Measurements from ENCODE around the gene VIM.
A peak's percentile ranks its signal among the peaks of the same experiment; 100 is the strongest.

VIM gene

DNA sequence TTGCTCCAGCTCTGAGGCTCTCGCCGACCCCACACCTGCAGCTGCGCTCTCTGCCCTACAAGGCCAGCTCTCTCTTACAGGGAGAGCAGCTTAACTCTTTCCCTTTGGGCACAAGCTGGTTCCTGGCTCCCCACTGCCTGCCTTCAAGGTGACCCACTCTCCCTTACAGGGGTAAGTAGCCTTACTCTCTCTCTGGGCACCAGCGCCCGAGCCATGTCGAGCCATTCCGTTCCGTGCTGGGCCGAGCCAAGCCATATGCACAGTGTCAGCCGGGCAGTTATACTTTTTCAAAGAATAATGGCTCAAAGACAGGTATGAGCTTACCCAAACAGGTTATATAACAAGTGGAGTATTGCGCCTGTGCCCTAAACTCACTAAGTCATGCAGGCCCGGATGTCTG, 44.6 kb downstream of the VIM start:
- ChIA-PET CTCF (interaction anchor here (0.6 to 1.4 kb wide), 3 partner anchors 16 to 179 kb away, joined by 3 to 7 read pairs (median 6); no protein-coding TSS in a partner anchor), POLR2A (no interaction called here)
- Histone ChIP-seq H3K36me3 (ENCODE audit: control insufficient read depth in 2 of 2, insufficient read depth in 1 of 2, low read length in 2 of 2) (no peaks in the 10 kb centered on the region), H3K4me3 (ENCODE audit: low read depth, low read length) (no peak overlapping the region), H3K27ac (ENCODE audit: extremely low read depth, low read depth, low read length) (no peak overlapping the region), H3K9me3 (ENCODE audit: control insufficient read depth, insufficient read depth, low read depth, low read length) (no peaks in the 10 kb centered on the region), H3K4me1 (ENCODE audit: control insufficient read depth, insufficient read depth, low read length) (no peaks in the 10 kb centered on the region)
- TF ChIP-seq, protein P1, sequence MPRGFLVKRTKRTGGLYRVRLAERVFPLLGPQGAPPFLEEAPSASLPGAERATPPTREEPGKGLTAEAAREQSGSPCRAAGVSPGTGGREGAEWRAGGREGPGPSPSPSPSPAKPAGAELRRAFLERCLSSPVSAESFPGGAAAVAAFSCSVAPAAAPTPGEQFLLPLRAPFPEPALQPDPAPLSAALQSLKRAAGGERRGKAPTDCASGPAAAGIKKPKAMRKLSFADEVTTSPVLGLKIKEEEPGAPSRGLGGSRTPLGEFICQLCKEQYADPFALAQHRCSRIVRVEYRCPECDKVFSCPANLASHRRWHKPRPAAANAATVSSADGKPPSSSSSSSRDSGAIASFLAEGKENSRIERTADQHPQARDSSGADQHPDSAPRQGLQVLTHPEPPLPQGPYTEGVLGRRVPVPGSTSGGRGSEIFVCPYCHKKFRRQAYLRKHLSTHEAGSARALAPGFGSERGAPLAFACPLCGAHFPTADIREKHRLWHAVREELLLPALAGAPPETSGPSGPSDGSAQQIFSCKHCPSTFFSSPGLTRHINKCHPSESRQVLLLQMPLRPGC (tag by site-specific recombination; IDR thresholded peaks at IDR 0.05), result no peak
- TF ChIP-seq, protein P2, sequence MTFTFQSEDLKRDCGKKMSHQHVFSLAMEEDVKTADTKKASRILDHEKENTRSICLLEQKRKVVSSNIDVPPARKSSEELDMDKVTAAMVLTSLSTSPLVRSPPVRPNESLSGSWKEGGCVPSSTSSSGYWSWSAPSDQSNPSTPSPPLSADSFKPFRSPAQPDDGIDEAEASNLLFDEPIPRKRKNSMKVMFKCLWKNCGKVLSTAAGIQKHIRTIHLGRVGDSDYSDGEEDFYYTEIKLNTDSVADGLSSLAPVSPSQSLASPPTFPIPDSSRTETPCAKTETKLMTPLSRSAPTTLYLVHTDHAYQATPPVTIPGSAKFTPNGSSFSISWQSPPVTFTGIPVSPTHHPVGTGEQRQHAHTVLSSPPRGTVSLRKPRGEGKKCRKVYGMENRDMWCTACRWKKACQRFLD (tag by site-specific recombination; IDR thresholded peaks at IDR 0.05), result no peak
- TF ChIP-seq ZNF223 (tag by site-specific recombination; IDR thresholded peaks at IDR 0.05), result no peak
- no peak for TF ChIP-seq ZNF48 (tag by site-specific recombination; IDR thresholded peaks at IDR 0.05)
- TF ChIP-seq HOXA7 (CRISPR knock-in tag; IDR thresholded peaks at IDR 0.05; ENCODE audit: borderline replicate concordance), result no peak
- TF ChIP-seq ZNF302 (tag by site-specific recombination; IDR thresholded peaks at IDR 0.05; ENCODE audit: low read depth), result no peak
- TF ChIP-seq ZNF843 (tag by site-specific recombination; IDR thresholded peaks at IDR 0.05), result no peak
- TF ChIP-seq ZNF335 (tag by site-specific recombination; conservative IDR thresholded peaks at IDR 0.05), result no peak
- no peak for TF ChIP-seq ZNF157 (tag by site-specific recombination; IDR thresholded peaks at IDR 0.05)
- no peak for TF ChIP-seq IKZF3 (tag by site-specific recombination; IDR thresholded peaks at IDR 0.05)
- no peak for TF ChIP-seq ZNF677 (tag by site-specific recombination; IDR thresholded peaks at IDR 0.05)
- no peak for TF ChIP-seq HOXD13 (CRISPR knock-in tag; IDR thresholded peaks at IDR 0.05; ENCODE audit: borderline replicate concordance)
- TF ChIP-seq, protein P3, sequence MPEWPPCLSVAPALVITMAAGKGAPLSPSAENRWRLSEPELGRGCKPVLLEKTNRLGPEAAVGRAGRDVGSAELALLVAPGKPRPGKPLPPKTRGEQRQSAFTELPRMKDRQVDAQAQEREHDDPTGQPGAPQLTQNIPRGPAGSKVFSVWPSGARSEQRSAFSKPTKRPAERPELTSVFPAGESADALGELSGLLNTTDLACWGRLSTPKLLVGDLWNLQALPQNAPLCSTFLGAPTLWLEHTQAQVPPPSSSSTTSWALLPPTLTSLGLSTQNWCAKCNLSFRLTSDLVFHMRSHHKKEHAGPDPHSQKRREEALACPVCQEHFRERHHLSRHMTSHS (tag by site-specific recombination; IDR thresholded peaks at IDR 0.05), result no peak
- TF ChIP-seq ZNF10 (tag by site-specific recombination; IDR thresholded peaks at IDR 0.05), result no peak
- no peak for TF ChIP-seq ZNF600 (tag by site-specific recombination; IDR thresholded peaks at IDR 0.05)
- TF ChIP-seq ZNF174 (tag by site-specific recombination; IDR thresholded peaks at IDR 0.05), result no peak
- no peak for TF ChIP-seq ZNF146 (tag by site-specific recombination; IDR thresholded peaks at IDR 0.05)

DNA sequence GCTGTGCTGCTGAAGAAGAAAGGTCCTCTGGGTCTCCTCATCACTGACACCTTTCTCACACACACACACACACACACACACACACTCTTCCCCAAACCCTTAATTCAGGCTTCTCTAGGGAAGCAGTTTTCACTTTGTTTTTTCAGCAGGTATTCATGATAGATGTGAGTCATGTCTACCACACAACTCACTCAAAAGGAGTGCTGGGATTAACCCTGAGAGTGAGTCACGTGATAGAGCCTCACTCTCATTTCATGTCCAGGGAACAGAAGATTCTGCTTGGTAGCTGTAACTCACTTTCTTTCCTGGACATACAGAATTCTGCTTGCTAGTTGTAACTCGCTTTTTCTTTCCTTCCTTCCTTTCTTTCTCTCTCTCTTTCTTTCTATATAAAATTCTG, 45.4 kb downstream of the VIM start:
- Histone ChIP-seq H3K36me3 (ENCODE audit: control insufficient read depth in 2 of 2, insufficient read depth in 1 of 2, low read length in 2 of 2) (no peaks in the 10 kb centered on the region), H3K27ac (ENCODE audit: extremely low read depth, low read depth, low read length) (no peak overlapping the region), H3K4me3 (ENCODE audit: low read depth, low read length) (no peak overlapping the region), H3K9me3 (ENCODE audit: control insufficient read depth, insufficient read depth, low read depth, low read length) (no peaks in the 10 kb centered on the region), H3K4me1 (ENCODE audit: control insufficient read depth, insufficient read depth, low read length) (no peaks in the 10 kb centered on the region)
- POLR2A ChIA-PET, result no interaction called here
- TF ChIP-seq PRDM1 (tag by site-specific recombination; IDR thresholded peaks at IDR 0.05) (peak; percentile 41; the same call in 1 of the 2 replicates), ZNF248 (tag by site-specific recombination; IDR thresholded peaks at IDR 0.05) (0 out of 2 replicates have a peak, but pooled peaks have one; percentile 27), ZNF274 (IDR thresholded peaks at IDR 0.05; ENCODE audit: low read length) (no peak), ZNF274 (tag by site-specific recombination; IDR thresholded peaks at IDR 0.05; ENCODE audit: borderline replicate concordance) (no peak), ZBTB1 (tag by site-specific recombination; IDR thresholded peaks at IDR 0.05) (no peak), ZNF785 (tag by site-specific recombination; IDR thresholded peaks at IDR 0.05) (no peak), ZNF211 (tag by site-specific recombination; IDR thresholded peaks at IDR 0.05; ENCODE audit: low read depth) (no peak), ZFP69B (tag by site-specific recombination; IDR thresholded peaks at IDR 0.05) (no peak), ZNF843 (tag by site-specific recombination; IDR thresholded peaks at IDR 0.05) (no peak)
- CTCF ChIA-PET, result interaction anchor here (0.9 to 1.5 kb wide), 2 partner anchors 16 to 430 kb away, joined by 3 to 6 read pairs; no protein-coding TSS in a partner anchor

Data from HEK293 (cell line).